Stimulated activated CD4-positive, alpha-beta T cell treated with anti-CD3 and anti-CD28 coated beads, Interleukin-4, amount 100 ng/mL, for 24 hours (primary cell): ENCODE results near the gene MAPT.

Source experiments
- DNase-seq: peaks from one replicate; pipeline ENCODE4 v3.0.0-alpha.2; 2020

The MAPT gene

DNA sequence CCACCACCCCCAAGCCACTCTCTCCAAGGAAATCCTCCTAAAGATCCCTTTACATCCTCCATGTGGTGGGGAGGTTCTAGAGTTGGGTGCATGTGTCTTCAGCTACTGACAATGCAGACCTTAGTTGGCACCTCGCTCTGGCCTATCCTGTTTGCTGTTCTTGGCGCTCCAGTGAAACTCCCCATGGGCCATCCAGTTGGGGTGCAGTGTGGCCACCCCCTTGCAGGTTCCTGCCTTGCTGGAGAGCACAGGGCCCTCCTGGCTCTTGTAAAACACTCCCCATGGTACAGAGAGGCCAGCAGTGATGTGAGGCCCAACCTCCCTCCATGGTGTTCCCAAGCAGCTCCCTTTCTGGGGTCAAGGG is 82.0 kb downstream of the MAPT start:
- DNase-seq: no peak

DNA sequence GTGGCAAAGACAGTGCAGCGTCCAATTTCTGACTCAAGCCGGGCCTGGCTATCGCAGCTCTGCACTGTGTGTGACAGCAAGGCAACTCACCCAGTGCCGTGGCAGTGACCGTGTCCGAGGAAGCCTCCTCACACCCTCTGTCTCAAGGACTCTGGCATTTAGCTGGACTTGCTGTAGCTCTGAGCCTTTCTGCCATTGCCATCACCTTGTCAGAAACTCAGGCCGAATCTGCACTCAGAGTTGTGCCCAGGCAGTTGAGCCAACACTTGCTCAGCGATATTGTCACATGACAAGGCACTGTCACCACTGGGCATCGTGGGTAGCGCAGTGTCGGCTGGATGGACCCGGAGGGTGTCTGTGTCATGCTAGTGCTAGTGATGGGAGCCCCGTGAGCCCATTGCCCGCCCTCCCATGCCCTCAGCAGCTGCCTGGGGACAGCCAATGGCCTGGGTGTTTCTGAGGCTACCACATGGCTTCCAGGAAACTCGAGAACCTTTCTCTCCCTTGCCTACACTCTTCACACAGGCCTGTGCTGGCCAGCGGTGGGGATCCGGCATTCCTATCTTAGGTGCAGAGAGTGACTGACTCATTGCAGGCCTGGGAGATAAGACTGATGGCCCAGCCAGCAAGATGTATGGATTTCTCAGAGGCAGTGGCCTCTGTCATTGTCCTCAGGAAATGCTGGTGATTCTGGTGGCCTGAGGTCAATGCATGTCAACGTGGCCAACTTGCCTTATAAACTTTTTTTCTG is 82.6 kb downstream of the MAPT start:
- DNase-seq: no peak

DNA sequence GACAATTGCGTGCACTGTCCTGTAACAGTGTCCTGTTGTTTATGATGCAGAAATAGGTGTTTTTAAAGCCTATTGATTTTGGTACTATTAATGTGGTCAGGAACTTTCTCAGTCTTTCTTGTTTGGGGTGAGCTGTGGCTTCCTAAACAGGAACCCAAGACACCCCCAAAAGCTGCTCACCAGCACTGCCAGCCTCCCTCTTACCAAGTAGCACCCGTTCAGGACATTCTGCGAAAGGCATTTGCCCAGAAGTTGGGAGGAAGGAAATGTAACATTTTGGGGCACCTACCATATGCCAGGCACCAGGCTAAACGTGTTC is 83.1 kb downstream of the MAPT start:
- DNase-seq: no peak

DNA sequence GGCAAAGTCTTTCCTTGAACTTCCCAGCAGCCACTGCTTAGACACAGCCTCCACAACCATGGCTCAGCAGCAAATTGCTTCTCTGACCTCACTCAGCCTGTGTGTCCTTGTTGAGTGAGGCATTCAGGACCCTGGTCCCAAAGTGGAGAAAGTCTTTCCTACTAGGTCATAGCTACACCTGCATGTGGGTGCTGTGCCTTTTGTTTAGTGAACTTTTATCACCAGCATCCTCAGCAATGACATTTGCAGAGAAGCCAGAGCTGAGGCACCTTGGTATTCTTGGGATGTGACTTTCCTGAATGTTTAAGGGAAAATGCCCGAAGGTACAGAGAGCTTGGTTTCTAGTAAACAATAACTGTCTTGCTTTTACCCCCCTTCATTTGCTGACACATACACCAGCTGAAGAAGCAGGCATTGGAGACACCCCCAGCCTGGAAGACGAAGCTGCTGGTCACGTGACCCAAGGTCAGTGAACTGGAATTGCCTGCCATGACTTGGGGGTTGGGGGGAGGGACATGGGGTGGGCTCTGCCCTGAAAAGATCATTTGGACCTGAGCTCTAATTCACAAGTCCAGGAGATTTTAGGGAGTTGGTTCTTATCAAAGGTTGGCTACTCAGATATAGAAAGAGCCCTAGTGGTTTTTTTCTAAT is 83.7 kb downstream of the MAPT start:
- no peak for DNase-seq

DNA sequence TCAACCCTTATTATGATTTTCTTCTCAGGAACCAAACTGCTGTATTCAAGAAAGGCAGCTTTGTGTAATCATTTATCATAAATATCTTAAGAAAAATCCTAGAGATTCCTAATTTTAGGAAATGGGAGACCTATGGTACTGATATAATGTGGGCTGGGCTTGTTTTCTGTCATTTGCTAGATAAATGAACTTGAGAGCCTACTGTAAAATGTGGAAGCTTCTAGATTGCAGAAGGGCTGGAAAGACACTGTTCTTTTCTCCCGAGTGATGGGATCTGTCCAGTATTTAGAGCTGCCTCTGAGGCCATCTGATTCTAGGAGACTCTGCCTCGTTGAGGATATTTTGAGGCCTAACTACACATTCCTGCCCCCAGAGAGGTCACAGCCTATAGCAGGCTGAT is 84.8 kb downstream of the MAPT start:
- DNase-seq: no peak

DNA sequence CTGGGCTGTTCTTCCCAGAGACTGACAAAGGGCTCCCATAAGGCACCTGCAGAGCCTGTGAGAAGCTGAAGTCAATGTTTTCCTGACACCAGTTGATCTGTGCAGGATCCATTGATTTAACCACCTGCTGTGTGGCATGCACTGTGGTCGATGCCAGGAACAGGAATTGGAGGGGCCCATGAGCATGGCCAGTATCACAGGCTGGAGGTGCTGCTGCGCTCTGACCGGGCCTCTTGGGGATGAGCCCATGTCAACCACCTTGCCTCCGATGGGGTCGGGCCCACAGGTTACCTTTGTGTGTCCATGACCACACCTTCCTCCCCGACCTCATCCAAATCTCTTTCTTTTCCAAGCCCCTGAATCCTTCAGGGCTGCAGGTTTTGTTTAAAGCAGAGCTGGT is 86.5 kb downstream of the MAPT start:
- DNase-seq: no peak

DNA sequence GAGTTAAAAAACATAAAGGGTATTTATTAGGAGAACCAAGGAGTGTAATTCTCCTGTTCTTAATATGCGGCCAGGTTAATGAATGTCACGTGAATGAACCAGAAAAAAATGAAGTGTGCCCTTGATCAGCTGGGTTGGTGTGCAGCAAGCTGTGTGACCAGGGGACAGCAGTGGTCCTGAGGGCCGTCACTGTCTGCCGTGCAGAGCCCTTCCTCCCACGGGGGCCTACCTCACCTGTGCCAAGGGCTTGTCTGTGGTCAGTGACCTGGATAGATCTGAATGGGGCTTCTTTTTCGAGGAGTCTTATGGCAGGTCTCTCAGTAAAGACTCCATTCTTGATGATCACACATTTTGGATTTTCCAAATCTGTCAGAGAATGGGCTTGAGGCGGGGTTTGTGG is 87.0 kb downstream of the MAPT start:
- DNase-seq: no peak

DNA sequence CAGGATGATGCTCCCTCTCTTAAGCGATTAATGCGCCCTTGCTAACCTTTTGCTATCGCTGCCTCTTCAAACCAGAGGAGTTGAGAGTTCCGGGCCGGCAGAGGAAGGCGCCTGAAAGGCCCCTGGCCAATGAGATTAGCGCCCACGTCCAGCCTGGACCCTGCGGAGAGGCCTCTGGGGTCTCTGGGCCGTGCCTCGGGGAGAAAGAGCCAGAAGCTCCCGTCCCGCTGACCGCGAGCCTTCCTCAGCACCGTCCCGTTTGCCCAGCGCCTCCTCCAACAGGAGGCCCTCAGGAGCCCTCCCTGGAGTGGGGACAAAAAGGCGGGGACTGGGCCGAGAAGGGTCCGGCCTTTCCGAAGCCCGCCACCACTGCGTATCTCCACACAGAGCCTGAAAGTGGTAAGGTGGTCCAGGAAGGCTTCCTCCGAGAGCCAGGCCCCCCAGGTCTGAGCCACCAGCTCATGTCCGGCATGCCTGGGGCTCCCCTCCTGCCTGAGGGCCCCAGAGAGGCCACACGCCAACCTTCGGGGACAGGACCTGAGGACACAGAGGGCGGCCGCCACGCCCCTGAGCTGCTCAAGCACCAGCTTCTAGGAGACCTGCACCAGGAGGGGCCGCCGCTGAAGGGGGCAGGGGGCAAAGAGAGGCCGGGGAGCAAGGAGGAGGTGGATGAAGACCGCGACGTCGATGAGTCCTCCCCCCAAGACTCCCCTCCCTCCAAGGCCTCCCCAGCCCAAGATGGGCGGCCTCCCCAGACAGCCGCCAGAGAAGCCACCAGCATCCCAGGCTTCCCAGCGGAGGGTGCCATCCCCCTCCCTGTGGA is 88.6 kb downstream of the MAPT start:
- no peak for DNase-seq

DNA sequence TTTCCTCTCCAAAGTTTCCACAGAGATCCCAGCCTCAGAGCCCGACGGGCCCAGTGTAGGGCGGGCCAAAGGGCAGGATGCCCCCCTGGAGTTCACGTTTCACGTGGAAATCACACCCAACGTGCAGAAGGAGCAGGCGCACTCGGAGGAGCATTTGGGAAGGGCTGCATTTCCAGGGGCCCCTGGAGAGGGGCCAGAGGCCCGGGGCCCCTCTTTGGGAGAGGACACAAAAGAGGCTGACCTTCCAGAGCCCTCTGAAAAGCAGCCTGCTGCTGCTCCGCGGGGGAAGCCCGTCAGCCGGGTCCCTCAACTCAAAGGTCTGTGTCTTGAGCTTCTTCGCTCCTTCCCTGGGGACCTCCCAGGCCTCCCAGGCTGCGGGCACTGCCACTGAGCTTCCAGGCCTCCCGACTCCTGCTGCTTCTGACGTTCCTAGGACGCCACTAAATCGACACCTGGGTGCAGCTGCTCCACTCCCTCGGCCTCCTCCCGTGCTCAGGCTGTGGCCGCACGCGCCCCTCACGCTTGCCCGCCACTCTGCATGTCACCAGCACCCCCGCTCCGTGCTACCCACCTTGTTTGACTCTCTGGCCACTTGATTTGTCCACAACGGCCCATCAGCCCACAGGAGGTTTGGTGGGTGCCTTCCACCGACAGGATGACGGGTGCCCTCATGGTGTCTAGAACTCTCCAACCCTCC is 89.4 kb downstream of the MAPT start:
- DNase-seq: no peak

DNA sequence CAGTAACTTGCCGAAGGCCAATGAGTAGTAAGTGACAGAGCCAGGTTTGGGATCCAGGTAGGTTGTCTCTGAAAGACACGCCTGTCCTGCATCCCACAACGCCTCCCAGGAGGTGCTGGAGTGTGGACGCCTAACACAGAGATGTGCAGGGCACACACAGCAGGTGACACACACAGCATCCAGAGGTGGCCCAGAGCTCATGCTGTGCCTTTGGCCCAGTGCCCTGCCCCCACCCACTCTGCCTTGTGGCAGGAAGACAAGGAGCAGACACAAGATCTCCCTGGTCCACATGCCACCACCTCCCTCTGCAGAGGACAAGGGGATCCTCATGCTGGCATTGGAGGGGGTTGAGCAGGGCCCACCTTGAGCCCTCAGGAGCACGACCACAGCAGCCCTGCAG is 90.0 kb downstream of the MAPT start:
- DNase-seq: no peak

DNA sequence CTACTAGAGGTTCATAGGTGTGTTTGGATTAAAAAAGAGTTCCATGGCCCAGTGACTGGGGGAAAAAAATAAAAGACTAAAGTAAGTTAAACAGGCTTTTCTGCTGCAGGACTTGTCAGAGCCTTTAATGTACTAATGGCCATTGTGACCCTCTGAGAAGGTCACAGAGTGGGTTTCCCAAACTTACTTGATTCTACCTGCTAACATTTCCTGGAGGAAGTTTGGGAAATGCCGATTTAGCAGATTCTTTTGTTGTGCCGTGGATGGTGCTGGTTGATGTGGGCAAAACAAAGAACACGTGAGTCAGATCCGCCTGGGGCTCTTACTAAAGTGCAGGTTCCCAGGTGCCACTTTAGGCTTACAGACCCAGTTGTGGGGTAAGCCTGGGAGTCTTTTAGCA is 91.1 kb downstream of the MAPT start:
- DNase-seq: no peak

DNA sequence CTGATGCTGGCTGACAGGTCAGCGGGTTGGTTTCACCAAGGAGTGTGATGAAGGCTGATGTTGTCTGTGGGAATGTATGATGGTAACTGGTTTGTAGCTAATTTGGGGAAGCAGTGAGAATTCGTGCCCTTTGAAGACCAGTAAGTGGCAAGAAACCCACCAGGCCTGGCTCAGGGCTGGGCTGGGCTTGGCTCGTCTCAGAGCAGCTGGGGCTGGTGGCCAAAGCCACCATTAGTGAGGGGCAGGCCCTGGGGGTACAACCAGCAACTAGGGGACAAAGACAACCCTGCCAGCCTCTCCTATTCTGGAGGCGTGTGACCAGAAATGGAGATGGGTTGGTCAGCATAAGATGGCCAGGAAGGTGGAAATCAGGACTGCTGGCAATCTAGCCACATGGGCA is 91.7 kb downstream of the MAPT start:
- DNase-seq: no peak

DNA sequence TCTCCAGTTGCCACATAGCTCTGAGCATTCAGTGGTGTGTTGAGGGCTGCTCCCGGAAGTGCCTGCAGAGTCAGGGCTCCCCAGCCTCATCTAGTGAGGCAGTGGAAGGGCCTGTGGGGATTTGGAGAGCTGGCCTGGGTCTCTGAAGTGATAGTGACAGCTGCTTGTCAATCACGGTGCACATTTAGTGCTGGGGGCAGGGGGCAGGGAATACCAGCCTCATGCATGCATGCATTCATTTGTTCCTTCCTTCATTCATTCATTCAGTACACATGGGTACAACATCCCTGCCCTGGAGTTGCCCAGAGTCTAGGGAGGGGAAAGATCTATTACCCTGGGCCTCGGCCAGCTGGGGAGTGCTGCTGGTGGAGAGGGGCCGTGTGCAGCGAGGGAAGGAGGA is 93.4 kb downstream of the MAPT start:
- DNase-seq: no peak

DNA sequence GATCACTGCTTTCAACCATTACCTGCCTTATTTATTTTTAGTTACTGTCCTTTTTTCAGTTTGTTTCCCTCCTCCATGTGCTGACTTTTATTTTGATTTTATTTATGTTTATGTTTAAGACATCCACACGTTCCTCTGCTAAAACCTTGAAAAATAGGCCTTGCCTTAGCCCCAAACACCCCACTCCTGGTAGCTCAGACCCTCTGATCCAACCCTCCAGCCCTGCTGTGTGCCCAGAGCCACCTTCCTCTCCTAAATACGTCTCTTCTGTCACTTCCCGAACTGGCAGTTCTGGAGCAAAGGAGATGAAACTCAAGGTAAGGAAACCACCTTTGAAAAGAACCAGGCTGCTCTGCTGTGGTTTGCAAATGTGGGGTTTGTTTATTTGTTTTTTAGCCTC is 95.4 kb downstream of the MAPT start:
- no peak for DNase-seq

DNA sequence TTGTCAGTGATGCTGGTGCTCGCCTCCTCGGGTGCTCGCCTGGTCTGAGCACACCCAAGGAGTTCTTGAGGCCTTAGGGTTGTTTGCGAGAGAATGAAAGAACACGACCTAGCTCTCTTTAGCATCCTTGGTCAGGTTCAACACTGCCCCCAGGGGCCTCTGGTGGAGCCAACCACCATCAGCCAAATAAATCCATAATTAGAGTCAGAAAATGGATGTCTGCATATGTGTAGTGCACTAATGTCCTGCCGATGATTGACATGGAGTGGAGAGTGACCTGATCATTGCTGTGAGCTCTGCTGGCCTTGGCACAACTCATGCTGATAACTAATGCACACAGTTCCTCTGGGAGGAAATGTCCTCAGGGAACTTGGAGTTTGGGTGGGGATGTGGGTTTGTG is 96.5 kb downstream of the MAPT start:
- DNase-seq: no peak

DNA sequence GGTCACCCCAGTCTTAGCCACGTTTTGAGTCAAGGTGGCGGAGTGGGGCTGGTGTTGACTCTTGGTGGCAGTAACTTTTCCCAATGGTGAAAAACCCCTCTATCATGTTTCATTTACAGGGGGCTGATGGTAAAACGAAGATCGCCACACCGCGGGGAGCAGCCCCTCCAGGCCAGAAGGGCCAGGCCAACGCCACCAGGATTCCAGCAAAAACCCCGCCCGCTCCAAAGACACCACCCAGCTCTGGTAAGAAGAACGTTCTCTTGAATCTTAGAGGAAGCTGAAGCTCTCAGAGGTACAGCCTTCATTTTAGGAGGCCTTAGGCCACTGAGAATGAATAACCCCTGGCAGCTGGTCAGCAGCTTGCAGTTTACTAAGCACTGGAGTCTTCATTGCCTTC is 97.0 kb downstream of the MAPT start:
- DNase-seq: no peak

DNA sequence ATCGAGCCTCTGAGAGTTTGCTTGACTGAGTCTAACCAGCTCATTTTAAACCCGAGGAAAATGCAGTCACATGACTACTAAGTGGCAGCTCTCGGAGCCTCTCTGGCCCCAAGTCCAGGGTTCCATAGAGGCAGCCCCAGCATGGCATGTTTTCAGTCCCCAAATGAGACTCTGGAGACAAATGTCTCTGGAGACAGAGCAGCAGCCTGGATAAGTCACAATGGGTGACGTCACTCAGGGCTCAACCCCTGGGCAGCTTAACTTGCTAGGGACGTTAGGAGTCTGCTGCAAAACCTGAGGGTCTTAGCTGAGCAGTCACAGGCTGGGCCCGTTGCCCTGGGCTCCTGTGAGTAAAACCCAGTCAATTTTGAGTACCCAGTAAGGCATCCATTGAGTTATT is 97.8 kb downstream of the MAPT start:
- DNase-seq: no peak

DNA sequence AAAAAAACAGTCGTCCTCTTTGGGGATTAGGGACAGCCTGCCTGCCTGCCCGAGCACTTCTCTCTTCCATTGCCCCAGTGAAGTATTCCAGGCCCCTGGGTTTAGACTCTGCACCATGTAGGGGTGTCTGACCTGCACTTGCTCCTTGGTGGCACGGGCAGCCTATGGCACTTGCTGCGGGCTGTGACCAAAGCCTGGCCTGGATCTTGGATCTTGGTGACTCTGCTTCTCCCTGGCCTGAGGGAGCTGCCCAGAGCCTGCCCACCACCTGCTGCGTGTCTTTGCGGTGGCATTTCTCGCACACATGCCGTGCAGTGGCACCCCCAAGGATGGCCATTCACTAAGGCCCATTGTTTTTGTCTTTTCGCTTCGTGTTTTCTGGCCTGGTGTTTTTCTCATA is 98.5 kb downstream of the MAPT start:
- no peak for DNase-seq

DNA sequence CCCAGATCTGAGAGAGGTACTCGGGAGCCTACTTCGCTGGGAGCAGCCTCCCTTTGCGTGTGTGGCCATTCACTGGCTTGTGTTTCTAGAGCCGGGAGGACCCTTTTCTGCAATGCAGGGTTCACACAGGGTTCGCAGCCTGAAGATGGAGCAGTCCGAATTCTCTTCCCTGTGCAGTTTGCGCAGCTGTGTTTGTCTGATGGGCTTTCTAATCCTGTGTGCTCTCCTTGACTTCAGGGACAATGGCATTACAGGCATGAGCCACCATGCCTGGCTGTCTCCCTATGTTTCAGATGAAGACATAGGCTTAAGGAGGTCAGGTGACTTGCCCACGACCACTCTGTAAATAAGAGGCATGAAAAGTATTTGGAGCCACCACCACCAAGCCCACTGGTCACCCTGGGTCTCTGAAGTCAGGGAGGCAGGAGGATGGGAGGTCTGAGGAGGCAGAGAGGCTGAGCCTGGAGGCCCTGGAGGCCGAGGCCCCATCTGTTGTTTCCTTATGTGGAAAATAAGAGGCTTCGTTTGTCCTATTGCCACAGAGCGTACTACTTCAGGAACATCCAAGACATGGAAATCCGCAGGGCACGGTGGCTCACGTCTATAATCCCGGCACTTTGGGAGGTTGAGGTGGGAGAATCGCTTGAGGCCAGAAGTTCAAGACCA is 99.7 kb downstream of the MAPT start:
- DNase-seq: no peak

DNA sequence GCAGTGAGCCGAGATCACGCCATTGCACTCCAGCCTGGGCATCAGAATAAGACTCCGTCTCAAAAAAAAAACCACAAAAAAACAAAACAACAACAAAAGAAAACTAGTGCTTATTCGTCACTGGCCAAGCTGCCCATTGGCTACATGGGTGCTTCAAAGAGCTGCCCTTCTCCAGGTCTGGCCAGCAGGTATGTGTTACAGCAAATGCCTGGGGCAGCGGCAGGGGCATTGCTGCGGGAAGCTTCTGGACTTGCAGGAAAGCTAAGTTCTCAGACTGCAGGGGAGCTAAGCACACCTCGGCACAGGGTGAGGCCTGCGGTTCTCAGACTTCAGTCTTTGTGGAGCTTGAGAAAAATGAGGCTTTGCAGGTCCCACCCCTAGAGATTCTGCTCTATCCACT is 100.6 kb downstream of the MAPT start:
- no peak for DNase-seq

DNA sequence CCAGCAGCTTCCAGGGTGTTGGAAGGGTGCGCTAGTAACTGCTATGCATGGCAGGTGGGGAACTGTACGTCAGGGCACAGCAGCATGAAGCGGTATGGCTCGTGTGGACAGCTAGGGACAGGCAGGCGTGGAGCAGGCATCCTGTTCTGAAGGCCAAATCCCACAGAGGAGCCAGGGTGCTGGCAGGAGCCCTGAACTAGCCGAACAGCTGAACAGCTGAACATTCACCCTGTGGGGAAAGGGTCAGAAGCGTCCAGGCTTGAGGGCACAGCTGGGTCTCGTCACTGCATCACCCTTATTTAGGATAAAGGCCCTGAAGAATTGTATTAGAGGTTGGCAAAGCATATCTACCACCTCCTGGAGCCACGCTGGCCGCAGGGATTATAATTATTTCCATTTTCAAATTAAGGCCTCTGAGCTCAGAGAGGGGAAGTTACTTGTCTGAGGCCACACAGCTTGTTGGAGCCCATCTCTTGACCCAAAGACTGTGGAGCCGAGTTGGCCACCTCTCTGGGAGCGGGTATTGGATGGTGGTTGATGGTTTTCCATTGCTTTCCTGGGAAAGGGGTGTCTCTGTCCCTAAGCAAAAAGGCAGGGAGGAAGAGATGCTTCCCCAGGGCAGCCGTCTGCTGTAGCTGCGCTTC is 101.4 kb downstream of the MAPT start:
- no peak for DNase-seq

DNA sequence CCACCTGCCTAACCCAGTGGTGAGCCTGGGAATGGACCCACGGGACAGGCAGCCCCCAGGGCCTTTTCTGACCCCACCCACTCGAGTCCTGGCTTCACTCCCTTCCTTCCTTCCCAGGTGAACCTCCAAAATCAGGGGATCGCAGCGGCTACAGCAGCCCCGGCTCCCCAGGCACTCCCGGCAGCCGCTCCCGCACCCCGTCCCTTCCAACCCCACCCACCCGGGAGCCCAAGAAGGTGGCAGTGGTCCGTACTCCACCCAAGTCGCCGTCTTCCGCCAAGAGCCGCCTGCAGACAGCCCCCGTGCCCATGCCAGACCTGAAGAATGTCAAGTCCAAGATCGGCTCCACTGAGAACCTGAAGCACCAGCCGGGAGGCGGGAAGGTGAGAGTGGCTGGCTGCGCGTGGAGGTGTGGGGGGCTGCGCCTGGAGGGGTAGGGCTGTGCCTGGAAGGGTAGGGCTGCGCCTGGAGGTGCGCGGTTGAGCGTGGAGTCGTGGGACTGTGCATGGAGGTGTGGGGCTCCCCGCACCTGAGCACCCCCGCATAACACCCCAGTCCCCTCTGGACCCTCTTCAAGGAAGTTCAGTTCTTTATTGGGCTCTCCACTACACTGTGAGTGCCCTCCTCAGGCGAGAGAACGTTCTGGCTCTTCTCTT is 102.1 kb downstream of the MAPT start:
- no peak for DNase-seq
